A549 (cell line): ENCODE results near the gene RASA1. TPM values are rescaled to one million over a fixed set of nuclear protein-coding genes. Genes with fewer than 3 reads are reported as not detected.

Experiments
- ATAC-seq, 2 experiments: fragments of 200-7000 bp in 1 of 2; fragments of >200 bp in 1 of 2; cut with Nextera tagmentation in 1 of 2; cut with Tn5 transposase in 1 of 2; 3 replicates each; pipeline versions ENCODE4 v1.8.0 to v1.9.1; 2018 to 2020; ENCODE audit warnings: mild to moderate bottlenecking in 1 of 2, moderate library complexity in 1 of 2
- CTCF ChIA-PET: fragments of 300-600 bp; sonication (Branson Sonifier 250); formaldehyde crosslinking; extraction: SDS; loops from one replicate; lab custom pipeline; 2021; ENCODE audit warnings: antibody characterized with exemption, inconsistent platforms; lab: Yijun Ruan, JAX
- POLR2A ChIA-PET: fragments of 350-600 bp; formaldehyde crosslinking; extraction: SDS; loops from one replicate; lab custom pipeline; 2021; ENCODE audit warnings: antibody characterized with exemption, inconsistent platforms; lab: Yijun Ruan, JAX
- DNase-seq, 2 experiments: peaks; one replicate each; pipeline versions ENCODE4 v3.0.0 to v3.0.0-alpha.2; 2011 to 2016; ENCODE audit warnings: low read depth in 1 of 2, low spot score in 1 of 2
- FAIRE-seq: peaks from 2 replicates; lab custom pipeline; 2011; peaks lifted over from hg19 to GRCh38; lab: Jason Lieb, UNC
- H3K27ac ChIP-seq, 2 experiments: fragments of >200 bp; sonication (Bioruptor Twin); formaldehyde crosslinking; 3 replicates each; pipeline ENCODE4 v1.5.1; 2016 to 2017
- H3K4me1 ChIP-seq: fragments of >200 bp; sonication (Bioruptor Twin); formaldehyde crosslinking; 3 replicates; pipeline ENCODE4 v1.6.1; 2016
- H3K4me2 ChIP-seq: fragments of >200 bp; sonication (Bioruptor Twin); formaldehyde crosslinking; 3 replicates; pipeline ENCODE4 v1.6.1; 2016
- H3K4me3 ChIP-seq: fragments of >200 bp; sonication (Bioruptor Twin); formaldehyde crosslinking; 3 replicates; pipeline ENCODE4 v1.5.1; 2016
- H3K9me3 ChIP-seq: fragments of >200 bp; sonication (Bioruptor Twin); formaldehyde crosslinking; 3 replicates; pipeline ENCODE4 v1.6.1; 2016
- BCL3 ChIP-seq: fragments of >200 bp; sonication (Bioruptor Twin); formaldehyde crosslinking; IDR thresholded peaks from 3 replicates; pipeline ENCODE4 v1.6.1; 2016
- CBX8 ChIP-seq: fragments of 200-600 bp; sonication (generic); IDR thresholded peaks from 2 replicates; pipeline ENCODE4 v1.6.1; 2016
- CHD2 ChIP-seq: fragments of 150-350 bp; IDR thresholded peaks from 2 replicates; pipeline ENCODE4 v1.6.1; 2014; ENCODE audit warnings: low read length; ENCODE audit not compliant: partially characterized antibody
- CTCF ChIP-seq: fragments of >200 bp; sonication (Bioruptor Twin); formaldehyde crosslinking; IDR thresholded peaks from 3 replicates; pipeline ENCODE4 v1.5.1; 2016
- EHMT2 ChIP-seq: fragments of 200-600 bp; sonication (generic); IDR thresholded peaks from 2 replicates; pipeline ENCODE4 v1.6.1; 2016; ENCODE audit warnings: antibody characterized with exemption, low read depth, mild to moderate bottlenecking, moderate library complexity
- EP300 ChIP-seq, 2 experiments: fragments of >200 bp; sonication (Bioruptor Twin); formaldehyde crosslinking; IDR thresholded peaks; 2 replicates in 1 of 2; 3 replicates in 1 of 2; pipeline ENCODE4 v1.6.1; 2016 to 2017
- FOSL2 ChIP-seq, 2 experiments: fragments of 450-650 bp in 1 of 2; fragments of >200 bp in 1 of 2; sonication (Bioruptor Twin) in 1 of 2; formaldehyde crosslinking; IDR thresholded peaks; 2 replicates each; pipeline versions ENCODE4 v1.5.0 to v1.6.1; 2016 to 2020; ENCODE audit warnings: mild to moderate bottlenecking in 1 of 2, moderate library complexity in 1 of 2
- FOXS1 ChIP-seq: fragments of 250-450 bp; sonication (Bioruptor Pico); IDR thresholded peaks from 2 replicates; pipeline ENCODE4 v1.5.0; 2020; ENCODE audit warnings: mild to moderate bottlenecking, moderate library complexity
- HOXB13 ChIP-seq: fragments of 250-450 bp; sonication (Bioruptor Pico); IDR thresholded peaks from 2 replicates; pipeline ENCODE4 v1.5.0; 2020; ENCODE audit warnings: low read depth, mild to moderate bottlenecking, moderate library complexity
- HOXB5 ChIP-seq: fragments of 250-450 bp; sonication (Bioruptor Pico); IDR thresholded peaks from 2 replicates; pipeline ENCODE4 v1.5.0; 2020; ENCODE audit warnings: mild to moderate bottlenecking, moderate library complexity
- JUNB ChIP-seq: fragments of >200 bp; sonication (Bioruptor Twin); formaldehyde crosslinking; IDR thresholded peaks from 2 replicates; pipeline ENCODE4 v1.6.1; 2016
- MAZ ChIP-seq: fragments of 150-350 bp; IDR thresholded peaks from 2 replicates; pipeline ENCODE4 v1.6.1; 2014; ENCODE audit warnings: antibody characterized with exemption, low read depth, low read length, borderline replicate concordance
- MYC ChIP-seq: IDR thresholded peaks from 2 replicates; pipeline ENCODE4 v1.6.1; 2012; ENCODE audit warnings: mild to moderate bottlenecking, inconsistent platforms, low read length, improper control_type of control experiment, borderline replicate concordance
- NPAS2 ChIP-seq: fragments of 250-450 bp; sonication (Bioruptor Pico); IDR thresholded peaks from 2 replicates; pipeline ENCODE4 v1.8.0; 2022; ENCODE audit warnings: mild to moderate bottlenecking, moderate library complexity, borderline replicate concordance
- POLR2A ChIP-seq: IDR thresholded peaks from 2 replicates; pipeline ENCODE4 v1.6.1; 2012; ENCODE audit warnings: mild to moderate bottlenecking, low read length
- RAD21 ChIP-seq, 2 experiments: fragments of >200 bp in 1 of 2; sonication (Bioruptor Twin) in 1 of 2; formaldehyde crosslinking in 1 of 2; IDR thresholded peaks in 1 of 2; conservative IDR thresholded peaks in 1 of 2; 2 replicates in 1 of 2; 3 replicates in 1 of 2; pipeline ENCODE4 v1.6.1; 2012 to 2018; ENCODE audit warnings: inconsistent platforms in 1 of 2
- RARB ChIP-seq: fragments of 250-450 bp; sonication (Bioruptor Pico); IDR thresholded peaks from 2 replicates; pipeline ENCODE4 v1.8.0; 2021; ENCODE audit warnings: mild to moderate bottlenecking, moderate library complexity
- TFCP2L1 ChIP-seq: fragments of 250-450 bp; sonication (Bioruptor Pico); IDR thresholded peaks from 2 replicates; pipeline ENCODE4 v1.5.0; 2021; ENCODE audit warnings: mild to moderate bottlenecking
- ZC3H11A ChIP-seq: fragments of 450-650 bp; IDR thresholded peaks from 2 replicates; pipeline ENCODE4 v1.6.1; 2014; ENCODE audit warnings: antibody characterized with exemption, mild to moderate bottlenecking
- ZNF302 ChIP-seq: fragments of 250-450 bp; sonication (Bioruptor Pico); IDR thresholded peaks from 2 replicates; pipeline ENCODE4 v1.9.0; 2021; ENCODE audit warnings: inconsistent platforms, mild to moderate bottlenecking, moderate library complexity
- ZSCAN20 ChIP-seq: fragments of 250-450 bp; sonication (Bioruptor Pico); IDR thresholded peaks from 2 replicates; pipeline ENCODE4 v1.8.0; 2022; ENCODE audit warnings: mild to moderate bottlenecking, moderate library complexity
- WGBS: methylation state at CpG from one replicate; pipeline ENCODE4 v1.1.6; 2017; ENCODE audit errors: missing lambda C conversion rate; 5-methylcytosine and 5-hydroxymethylcytosine counted together
- polyA plus RNA-seq, 4 experiments: library from polyadenylated mRNA; depleted of rRNA in 3 of 4; stranded (reverse); fragments of >200 nt; fragmentation: RNase III in 1 of 4; extraction: RNeasy Plus Mini Kit Qiagen cat#74134 plus additional on column Dnase treatment in 1 of 4; gene quantifications; 2 replicates in 3 of 4; 3 replicates in 1 of 4; pipeline ENCODE4 v1.2.3, GENCODE V29; 2011 to 2017

Gene RASA1
- polyA plus RNA-seq, 2 of the 4 experiments (the other 2 are of a cell fraction), result 18.3 to 41.5 TPM

GRCh38 chr5:87243161-87243844, 24.4 kb upstream of the RASA1 start:
- ATAC-seq (peak; percentile 83 to 93), DNase-seq (peak in 1 of 2 experiments; percentile 57), FAIRE-seq (no peak)
- ChIA-PET CTCF (no interaction called here), POLR2A (no interaction called here)
- Histone ChIP-seq H3K27ac (no peak overlapping the region), H3K4me3 (no peak overlapping the region), H3K9me3 (no peaks in the 10 kb centered on the region), H3K4me1 (peaks cover 7% of the 10 kb centered on the region; the same call in 1 of the 3 replicates), H3K4me2 (no peak overlapping the region)
- 57% methylated on average over 3 of the region's 3 CpGs for WGBS
- no peak for TF ChIP-seq EHMT2
- no peak for TF ChIP-seq HOXB13
- no peak for TF ChIP-seq FOSL2 (IDR thresholded peaks at IDR 0.05)
- TF ChIP-seq FOSL2 (CRISPR knock-in tag; IDR thresholded peaks at IDR 0.05), result peak; percentile 61
- no peak for TF ChIP-seq RARB

GRCh38 chr5:87245451-87245850, 22.2 kb upstream of the RASA1 start:
- H3K27ac ChIP-seq, result no peak overlapping the region
- no peak for DNase-seq
- CTCF ChIA-PET, result no interaction called here
- ATAC-seq, result no peak
- H3K9me3 ChIP-seq, result no peaks in the 10 kb centered on the region
- peaks cover 7% of the 10 kb centered on the region; the same call in 1 of the 3 replicates for H3K4me1 ChIP-seq
- H3K4me3 ChIP-seq, result no peak overlapping the region
- FAIRE-seq, result no peak
- no peak overlapping the region for H3K4me2 ChIP-seq
- POLR2A ChIA-PET, result no interaction called here
- 76% methylated on average over 2 of the region's 2 CpGs for WGBS
- no peak for TF ChIP-seq ZSCAN20

- Histone ChIP-seq H3K4me1 (peaks cover 7% of the 10 kb centered on the region; the same call in 1 of the 3 replicates), H3K9me3 (no peaks in the 10 kb centered on the region), H3K27ac (no peak overlapping the region), H3K4me2 (no peak overlapping the region), H3K4me3 (no peak overlapping the region)
- ChIA-PET CTCF (no interaction called here), POLR2A (no interaction called here)
- no peak for DNase-seq
- no peak for TF ChIP-seq CTCF
- no peak for TF ChIP-seq FOSL2 (IDR thresholded peaks at IDR 0.05)
- no peak for TF ChIP-seq FOSL2 (CRISPR knock-in tag; IDR thresholded peaks at IDR 0.05)
- TF ChIP-seq EP300 (IDR thresholded peaks at IDR 0.05), result no peak
- TF ChIP-seq TFCP2L1 (CRISPR knock-in tag), result no peak
- TF ChIP-seq BCL3, result no peak
- TF ChIP-seq MAZ, result no peak
- TF ChIP-seq MYC, result no peak
- TF ChIP-seq RAD21 (conservative IDR thresholded peaks at IDR 0.05 in 1 of 2, IDR thresholded peaks at IDR 0.05 in 1 of 2), result no peak
- TF ChIP-seq FOXS1 (CRISPR knock-in tag), result no peak
- no peak for TF ChIP-seq ZC3H11A
- no peak for TF ChIP-seq EHMT2
- TF ChIP-seq CHD2, result no peak
- no peak for TF ChIP-seq ZNF302 (CRISPR knock-in tag)
- TF ChIP-seq NPAS2 (CRISPR knock-in tag), result no peak
- no peak for TF ChIP-seq POLR2A
- no peak for TF ChIP-seq CBX8
- no peak for TF ChIP-seq JUNB
- no peak for TF ChIP-seq HOXB5 (CRISPR knock-in tag)
- no peak for FAIRE-seq
- ATAC-seq, result no peak
Observed at GRCh38 chr5:87246061-87246460, 21.6 kb upstream of the RASA1 start.
